Spleen (tissue), 11 donors: Measurements from ENCODE around the gene PHACTR2. TPM values are rescaled to one million over a fixed set of nuclear protein-coding genes. Genes with fewer than 3 reads are reported as not detected.

Experiments
- DNase-seq: peaks from one replicate; pipeline ENCODE4 v3.0.0-alpha.2; 2020
- H3K27ac ChIP-seq, 8 donors: fragments of 200-600 bp; sonication (generic) in 7 of 8; 1 replicate in 4 of 8; 2 replicates in 4 of 8; pipeline versions ENCODE4 v1.5.0 to v1.8.0; 2016 to 2021; ENCODE audit warnings: inconsistent platforms in 4 of 8, mild to moderate bottlenecking in 4 of 8, moderate library complexity in 1 of 8
- H3K27me3 ChIP-seq, 7 donors: fragments of 200-600 bp; sonication (generic) in 6 of 7; replicated peaks in 1 of 7; 1 replicate in 4 of 7; 2 replicates in 3 of 7; pipeline versions ENCODE4 v1.5.0 to v1.8.0; 2016 to 2021; ENCODE audit warnings: inconsistent platforms in 3 of 7, mild to moderate bottlenecking in 1 of 7
- H3K36me3 ChIP-seq, 6 donors: fragments of 200-600 bp; sonication (generic) in 5 of 6; 1 replicate in 4 of 6; 2 replicates in 2 of 6; pipeline versions ENCODE4 v1.5.0 to v1.8.0; 2016 to 2021; ENCODE audit warnings: inconsistent platforms in 2 of 6
- H3K4me1 ChIP-seq, 6 donors: fragments of 200-600 bp; sonication (generic) in 5 of 6; 1 replicate in 3 of 6; 2 replicates in 3 of 6; pipeline versions ENCODE4 v1.5.0 to v1.8.0; 2016 to 2021; ENCODE audit warnings: inconsistent platforms in 3 of 6
- H3K4me3 ChIP-seq, 8 donors: fragments of 200-600 bp; sonication (generic) in 7 of 8; 1 replicate in 4 of 8; 2 replicates in 4 of 8; pipeline versions ENCODE4 v1.5.0 to v1.8.0; 2016 to 2021; ENCODE audit warnings: inconsistent platforms in 4 of 8, mild to moderate bottlenecking in 4 of 8, moderate library complexity in 2 of 8
- H3K9me3 ChIP-seq, 8 donors: fragments of 200-600 bp; sonication (generic) in 7 of 8; 1 replicate in 4 of 8; 2 replicates in 4 of 8; pipeline versions ENCODE4 v1.5.0 to v1.8.0; 2016 to 2021; ENCODE audit warnings: inconsistent platforms in 4 of 8
- CTCF ChIP-seq, 11 experiments: fragments of 200-600 bp in 7 of 11; fragments of 450-650 bp in 4 of 11; sonication (generic) in 4 of 11; IDR thresholded peaks in 8 of 11; conservative IDR thresholded peaks in 3 of 11; 1 replicate in 7 of 11; 2 replicates in 4 of 11; pipeline versions ENCODE4 v1.4.0 to v1.8.0; 2016 to 2021; ENCODE audit warnings: antibody characterized with exemption in 11 of 11, inconsistent platforms in 4 of 11, mild to moderate bottlenecking in 1 of 11
- POLR2A ChIP-seq, 3 donors: fragments of 450-650 bp; IDR thresholded peaks; one replicate each; pipeline ENCODE4 v1.5.1; 2017; ENCODE audit warnings: antibody characterized with exemption in 3 of 3, mild to moderate bottlenecking in 1 of 3
- POLR2AphosphoS5 ChIP-seq, 3 donors: sonication (generic); formaldehyde crosslinking; IDR thresholded peaks; one replicate each; pipeline ENCODE4 v1.5.1; 2017; ENCODE audit warnings: antibody characterized with exemption in 3 of 3
- WGBS, 5 donors: extraction: QIAGEN DNeasy Blood & Tissue Kit in 3 of 5; methylation state at CpG; one replicate each; pipeline versions ENCODE4 v1.1.5 to v1.1.7; 2013 to 2018; 5-methylcytosine and 5-hydroxymethylcytosine counted together
- intact Hi-C: fragments of 100-400 bp; cut with DNase I; formaldehyde crosslinking; loops from one replicate; pipeline ENCODE4 v1.15.0; 2023; ENCODE audit warnings: low total_unique reads
- polyA plus RNA-seq, 3 donors: library from polyadenylated mRNA; stranded (reverse); fragments of 200-250 nt; gene quantifications; one replicate each; pipeline ENCODE4 v1.2.1, GENCODE V29; 2013
- total RNA-seq, 7 donors: library from RNA; depleted of rRNA in 3 of 7; stranded (reverse); fragments of >200 nt in 3 of 7; fragmentation: NEBNext Ultra II Directional in 4 of 7; extraction: Animal tissue kit (Norgen Biotek cat#: 25700) in 4 of 7; gene quantifications; one replicate each; pipeline versions ENCODE4 v1.1.0 to v1.2.1, GENCODE V29; 2016 to 2021
- donor health status: healthy with polysubstance abuse.
- donor health status: DM: no; HTN: no; CAD: no; lungs with moderate emphysema.
- donor health status: DM: no; HTN: no; CAD: no.
- donor health status: Bipolar disorder and iron deficiency.
- donor health status: healthy.
- donor health status: DM: no; HTN: no; CAD: no.
- donor health status: DM: yes; HTN: yes; CAD: no.

Gene PHACTR2
- total and polyA plus RNA-seq, 10 donors: 3.5 to 116 (median 76.1) TPM

GRCh38 chr6:143682805-143683204 lies 5.0 kb downstream of the PHACTR2 start:
- peaks cover 0 to 23% (median 14%) of the 10 kb centered on the region in 8 donors for H3K9me3 ChIP-seq
- DNase-seq: no peak
- H3K4me3 ChIP-seq: no peak overlapping the region
- no peaks in the 10 kb centered on the region for H3K36me3 ChIP-seq
- intact Hi-C loops: loop anchor here (10.0 kb wide), 1 partner anchor 72 kb away; no protein-coding TSS in a partner anchor
- 91 to 99% (median 97%) methylated on average over 3 of the region's 3 CpGs for WGBS, 5 donors
- TF ChIP-seq POLR2AphosphoS5 (IDR thresholded peaks at IDR 0.05): no peak
- no peak for TF ChIP-seq POLR2A (IDR thresholded peaks at IDR 0.05)
- TF ChIP-seq CTCF (IDR thresholded peaks at IDR 0.05 in 8 of 11, conservative IDR thresholded peaks at IDR 0.05 in 3 of 11): no peak
- H3K27me3 ChIP-seq: peaks cover 0 to 10% (median 0%) of the 10 kb centered on the region in 7 donors
- no peak overlapping the region for H3K27ac ChIP-seq
- H3K4me1 ChIP-seq: peaks cover 0 to 48% (median 19%) of the 10 kb centered on the region in 6 donors

- Histone ChIP-seq H3K27ac (no peak overlapping the region), H3K4me3 (no peak overlapping the region), H3K4me1 (peaks cover 0 to 37% (median 14%) of the 10 kb centered on the region in 6 donors), H3K27me3 (no peaks in the 10 kb centered on the region), H3K36me3 (no peaks in the 10 kb centered on the region), H3K9me3 (peaks cover 0 to 23% (median 14%) of the 10 kb centered on the region in 8 donors)
- TF ChIP-seq CTCF (IDR thresholded peaks at IDR 0.05 in 8 of 11, conservative IDR thresholded peaks at IDR 0.05 in 3 of 11) (no peak), POLR2A (IDR thresholded peaks at IDR 0.05) (no peak), POLR2AphosphoS5 (IDR thresholded peaks at IDR 0.05) (no peak)
- WGBS, 5 donors: 17 to 82% (median 45%) methylated on average over 1 of the region's 1 CpG
- DNase-seq: no peak
- intact Hi-C loops: loop anchor here (10.0 kb wide), 1 partner anchor 70 kb away; no protein-coding TSS in a partner anchor
Observed at GRCh38 chr6:143684486-143684885, 6.7 kb downstream of the PHACTR2 start.

GRCh38 chr6:143685653-143686052 lies 7.9 kb downstream of the PHACTR2 start:
- Histone ChIP-seq H3K4me3 (no peak overlapping the region), H3K27ac (no peak overlapping the region), H3K9me3 (peaks cover 0 to 23% (median 14%) of the 10 kb centered on the region in 8 donors), H3K27me3 (no peaks in the 10 kb centered on the region), H3K4me1 (peaks cover 0 to 29% (median 11%) of the 10 kb centered on the region in 6 donors), H3K36me3 (no peaks in the 10 kb centered on the region)
- intact Hi-C loops: loop anchor here (10.0 kb wide), 1 partner anchor 69 kb away; no protein-coding TSS in a partner anchor
- DNase-seq: no peak
- 93 to 99% (median 98%) methylated on average over 6 of the region's 6 CpGs for WGBS, 5 donors
- TF ChIP-seq POLR2A (IDR thresholded peaks at IDR 0.05) (no peak), CTCF (IDR thresholded peaks at IDR 0.05 in 8 of 11, conservative IDR thresholded peaks at IDR 0.05 in 3 of 11) (no peak), POLR2AphosphoS5 (IDR thresholded peaks at IDR 0.05) (no peak)

- peak overlapping the region in 2 of 8 donors; percentile 3 to 52 for H3K27ac ChIP-seq
- no peaks in the 10 kb centered on the region for H3K36me3 ChIP-seq
- no peak overlapping the region for H3K4me3 ChIP-seq
- no peaks in the 10 kb centered on the region for H3K27me3 ChIP-seq
- intact Hi-C loops: loop anchor here (10.0 kb wide), 1 partner anchor 67 kb away; no protein-coding TSS in a partner anchor
- H3K9me3 ChIP-seq: peaks cover 0 to 12% (median 8%) of the 10 kb centered on the region in 8 donors
- 71 to 89% (median 77%) methylated on average over 1 of the region's 1 CpG for WGBS, 5 donors
- TF ChIP-seq CTCF (IDR thresholded peaks at IDR 0.05 in 8 of 11, conservative IDR thresholded peaks at IDR 0.05 in 3 of 11) (no peak), POLR2AphosphoS5 (IDR thresholded peaks at IDR 0.05) (no peak), POLR2A (IDR thresholded peaks at IDR 0.05) (no peak)
- peaks cover 0 to 40% (median 21%) of the 10 kb centered on the region in 6 donors for H3K4me1 ChIP-seq
- DNase-seq: no peak
Observed at GRCh38 chr6:143687591-143687990, 9.8 kb downstream of the PHACTR2 start.
